Central memory CD8-positive, alpha-beta T cell (primary cell): Measurements from ENCODE around the gene PYURF.
"Not testable (repeated sequence)": the region's sequence is repeated elsewhere in the genome, so short reads cannot be mapped to it uniquely, and the experiment has no call there.

ENCODE experiments used
- ATAC-seq: fragments of 150-1000 bp; cut with Tn5 transposase; replicated peaks from 2 replicates; pipeline ENCODE4 v1.10.0; 2022; ENCODE audit warnings: mild to moderate bottlenecking, moderate FRiP score, moderate number of reproducible peaks; ENCODE audit not compliant: poor library complexity, severe bottlenecking; ENCODE audit errors: extremely low read depth
- DNase-seq, 2 donors: peaks; one replicate each; pipeline ENCODE4 v3.0.0; 2021; ENCODE audit warnings: low spot score in 2 of 2
- H3K27ac Mint-ChIP-seq: one replicate; pipeline ENCODE4 v1.8.0; 2022; ENCODE audit warnings: low read depth, mild to moderate bottlenecking, moderate library complexity, mixed read lengths
- H3K27me3 Mint-ChIP-seq: one replicate; pipeline ENCODE4 v1.8.0; 2022; ENCODE audit warnings: mixed read lengths
- H3K36me3 Mint-ChIP-seq: one replicate; pipeline ENCODE4 v1.8.0; 2022; ENCODE audit warnings: mild to moderate bottlenecking, moderate library complexity, mixed read lengths; ENCODE audit not compliant: insufficient read depth
- H3K4me1 Mint-ChIP-seq: one replicate; pipeline ENCODE4 v1.8.0; 2022; ENCODE audit warnings: mixed read lengths
- H3K4me3 Mint-ChIP-seq: one replicate; pipeline ENCODE4 v1.8.0; 2022; ENCODE audit warnings: mild to moderate bottlenecking, moderate library complexity, mixed read lengths
- H3K9me3 Mint-ChIP-seq: one replicate; pipeline ENCODE4 v1.8.0; 2022; ENCODE audit warnings: mixed read lengths

The PYURF gene, protein sequence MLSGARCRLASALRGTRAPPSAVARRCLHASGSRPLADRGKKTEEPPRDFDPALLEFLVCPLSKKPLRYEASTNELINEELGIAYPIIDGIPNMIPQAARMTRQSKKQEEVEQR

DNA sequence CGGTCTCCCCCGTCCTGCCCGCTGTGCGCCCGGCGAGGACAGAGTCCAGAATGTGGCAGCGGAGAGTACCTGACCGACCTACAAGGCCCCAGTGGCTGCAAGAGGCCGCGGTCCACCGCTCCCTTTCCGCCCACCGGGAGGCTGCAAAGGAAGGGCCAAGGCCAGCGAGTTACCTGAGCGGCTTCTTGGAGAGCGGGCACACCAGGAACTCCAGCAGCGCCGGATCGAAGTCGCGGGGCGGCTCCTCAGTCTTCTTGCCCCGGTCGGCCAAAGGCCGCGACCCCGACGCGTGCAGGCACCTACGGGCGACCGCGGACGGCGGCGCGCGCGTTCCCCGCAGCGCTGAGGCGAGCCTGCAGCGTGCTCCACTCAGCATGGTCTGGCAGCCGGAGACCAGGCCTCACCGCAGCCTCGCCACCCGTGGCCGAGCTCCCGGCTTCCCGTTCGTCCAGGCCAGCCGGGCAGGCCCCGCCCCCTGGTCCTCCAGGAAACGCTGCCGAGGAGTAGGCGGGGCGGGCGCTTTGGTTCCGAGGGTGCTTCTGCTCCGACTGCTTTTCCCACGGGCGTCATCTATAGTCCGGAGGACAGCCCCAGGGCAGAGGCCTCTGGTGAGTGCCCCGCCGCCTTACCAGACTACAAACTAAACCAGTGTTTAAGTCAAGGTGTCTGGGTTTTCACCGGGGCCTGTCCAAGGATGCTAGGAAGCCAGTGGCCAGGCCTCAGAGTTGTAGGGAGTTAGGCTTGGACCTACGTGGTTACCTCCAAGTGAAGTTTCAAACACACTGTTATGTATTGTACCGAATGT, at the start of gene PYURF:
TSS of gene PYURF (minus strand) at position 452 of the 805 bp plus-strand sequence. CDS start at position 376, 76 bp downstream.
- Mint-ChIP-seq H3K27ac (peak within 1 kb of the TSS; percentile 99), H3K36me3 (peaks cover 9% of the 10 kb centered on the region), H3K4me1 (peaks cover 24% of the 10 kb centered on the region), H3K27me3 (no peaks in the 10 kb centered on the region), H3K4me3 (peak within 1 kb of the TSS; percentile 97), H3K9me3 (no peaks in the 10 kb centered on the region)
- ATAC-seq: peak; percentile 69
- DNase-seq: peak; percentile 29 to 37

DNA sequence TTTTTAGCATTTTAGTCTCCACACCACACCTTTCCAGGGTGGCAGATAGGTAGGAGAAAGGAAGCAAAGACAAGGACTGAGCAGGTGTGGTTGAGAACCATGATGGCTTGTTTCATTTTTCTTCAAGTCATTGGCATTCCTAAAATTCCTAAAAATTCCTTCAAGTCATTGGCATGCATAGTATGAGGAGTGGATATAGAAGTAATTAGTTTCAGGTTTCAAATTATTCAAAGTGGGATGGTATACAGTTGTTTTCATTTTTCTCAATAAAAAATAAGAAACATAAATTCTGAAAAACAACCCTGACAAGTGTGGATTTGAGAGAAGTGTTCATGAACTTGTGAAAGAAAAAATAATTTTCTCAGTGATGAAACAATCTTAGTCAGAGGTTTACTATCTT, 46.4 kb upstream of the PYURF start:
- no peak for DNase-seq
- Mint-ChIP-seq H3K27ac (no peak overlapping the region), H3K4me1 (no peaks in the 10 kb centered on the region), H3K27me3 (peaks cover 39% of the 10 kb centered on the region), H3K4me3 (no peak overlapping the region), H3K9me3 (no peaks in the 10 kb centered on the region), H3K36me3 (peaks cover 2% of the 10 kb centered on the region)
- ATAC-seq: no peak

DNA sequence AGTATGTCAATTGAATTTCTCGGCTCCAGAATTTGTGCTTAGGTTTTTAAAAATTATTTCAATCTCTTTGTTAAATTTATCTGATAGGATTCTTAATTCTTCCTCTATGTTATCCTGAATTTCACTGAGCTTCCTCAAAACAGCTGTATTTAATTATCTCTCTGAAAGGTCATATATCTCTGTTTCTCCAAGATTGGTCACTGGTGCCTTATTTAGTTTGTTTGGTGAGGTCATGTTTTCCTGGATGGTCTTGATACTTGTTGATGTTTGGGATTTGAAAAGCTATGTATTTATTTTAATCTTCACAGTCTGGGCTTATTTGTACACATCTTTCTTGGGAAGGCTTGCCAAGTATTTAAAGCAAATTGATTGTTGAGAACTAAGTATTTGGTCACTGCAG, 44.0 kb upstream of the PYURF start:
- Mint-ChIP-seq H3K4me3 (no peak overlapping the region), H3K27ac (no peak overlapping the region), H3K9me3 (no peaks in the 10 kb centered on the region), H3K27me3 (peaks cover 39% of the 10 kb centered on the region), H3K36me3 (peaks cover 2% of the 10 kb centered on the region), H3K4me1 (no peaks in the 10 kb centered on the region)
- no peak for DNase-seq
- no peak for ATAC-seq

DNA sequence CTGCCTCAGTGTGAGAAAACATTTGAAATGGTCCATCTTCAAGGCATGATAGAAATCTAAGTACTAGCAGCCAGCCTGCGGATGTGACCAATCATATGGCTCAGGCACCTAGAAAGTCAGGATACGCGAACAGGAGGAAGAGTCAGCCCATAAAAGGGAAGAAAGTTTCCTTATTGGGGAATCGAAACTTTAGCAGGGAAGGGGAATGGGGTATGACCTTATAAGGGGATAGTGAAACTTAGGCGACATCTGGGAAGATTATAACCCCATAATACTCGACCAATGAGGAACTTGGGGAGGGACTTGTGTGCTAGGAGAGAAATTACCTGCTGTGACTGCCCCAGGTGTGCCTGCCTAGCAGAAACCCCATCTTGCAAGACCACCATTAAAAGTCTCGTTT, 26.2 kb upstream of the PYURF start:
- ATAC-seq (no peak), DNase-seq (no peak)
- Mint-ChIP-seq H3K9me3 (no peaks in the 10 kb centered on the region), H3K36me3 (no peaks in the 10 kb centered on the region), H3K4me3 (no peak overlapping the region), H3K27me3 (peaks cover 12% of the 10 kb centered on the region), H3K4me1 (no peaks in the 10 kb centered on the region), H3K27ac (no peak overlapping the region)

DNA sequence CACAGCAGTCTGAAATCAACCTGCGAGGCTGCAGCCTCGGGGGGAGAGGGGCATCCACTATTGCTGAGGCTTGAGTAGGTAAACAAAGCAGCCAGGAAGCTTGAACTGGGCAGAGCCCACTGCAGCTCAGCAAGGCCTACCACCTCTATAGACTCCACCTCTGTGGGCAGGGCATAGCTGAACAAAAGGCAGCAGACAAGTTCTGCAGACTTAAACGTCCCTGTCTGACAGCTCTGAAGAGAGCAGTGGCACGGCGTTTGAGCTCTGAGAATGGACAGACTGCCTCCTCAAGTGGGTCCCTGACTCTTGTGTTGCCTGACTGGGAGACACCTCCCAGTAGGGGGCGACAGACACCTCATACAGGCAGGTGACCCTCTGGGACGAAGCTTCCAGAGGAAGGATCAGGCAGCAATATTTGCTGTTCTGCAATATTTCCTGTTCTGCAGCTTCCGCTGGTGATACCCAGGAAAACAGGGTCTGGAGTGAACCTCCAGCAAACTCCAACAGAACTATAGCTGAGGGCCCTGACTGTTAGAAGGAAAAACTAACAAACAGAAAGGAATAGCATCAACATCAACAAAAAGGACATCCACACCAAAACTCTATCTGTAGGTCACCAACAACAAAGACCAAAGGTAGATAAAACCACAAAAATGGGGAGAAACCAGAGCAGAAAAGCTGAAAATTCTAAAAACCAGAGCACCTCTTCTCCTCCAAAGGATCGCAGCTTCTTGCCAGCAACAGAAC, 15.9 kb upstream of the PYURF start:
- H3K36me3 Mint-ChIP-seq: not testable (repeated sequence)

DNA sequence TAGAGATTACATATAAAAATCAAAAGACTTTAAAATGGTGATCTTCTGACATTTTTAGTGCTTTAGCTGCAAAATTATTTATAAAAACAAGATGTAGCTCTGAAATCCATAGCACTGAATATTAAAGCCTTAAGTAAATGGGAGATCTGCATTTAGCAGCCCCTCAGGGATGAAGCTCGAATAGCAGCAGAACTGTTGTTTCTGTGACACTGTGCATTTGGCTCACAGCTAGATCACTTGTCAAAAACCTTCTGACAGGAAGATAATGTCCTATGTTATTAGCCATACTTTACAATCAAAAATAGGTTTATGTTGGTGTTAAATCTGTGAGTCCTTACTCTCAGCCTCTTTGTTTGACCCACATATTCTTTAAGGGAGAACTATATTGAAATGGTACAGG, 14.1 kb upstream of the PYURF start:
- Mint-ChIP-seq H3K27me3 (peaks cover 14% of the 10 kb centered on the region), H3K9me3 (no peaks in the 10 kb centered on the region), H3K4me1 (peaks cover 6% of the 10 kb centered on the region), H3K27ac (no peak overlapping the region), H3K4me3 (no peak overlapping the region), H3K36me3 (no peaks in the 10 kb centered on the region)
- no peak for DNase-seq
- ATAC-seq: no peak

More for the DNA sequence above, 15.9 kb upstream of the PYURF start:
- not testable (repeated sequence) for H3K9me3 Mint-ChIP-seq, H3K27ac Mint-ChIP-seq, H3K4me1 Mint-ChIP-seq, H3K4me3 Mint-ChIP-seq, ATAC-seq
- peaks cover 14% of the 10 kb centered on the region for H3K27me3 Mint-ChIP-seq
- peak; percentile 47 to 56 for DNase-seq

DNA sequence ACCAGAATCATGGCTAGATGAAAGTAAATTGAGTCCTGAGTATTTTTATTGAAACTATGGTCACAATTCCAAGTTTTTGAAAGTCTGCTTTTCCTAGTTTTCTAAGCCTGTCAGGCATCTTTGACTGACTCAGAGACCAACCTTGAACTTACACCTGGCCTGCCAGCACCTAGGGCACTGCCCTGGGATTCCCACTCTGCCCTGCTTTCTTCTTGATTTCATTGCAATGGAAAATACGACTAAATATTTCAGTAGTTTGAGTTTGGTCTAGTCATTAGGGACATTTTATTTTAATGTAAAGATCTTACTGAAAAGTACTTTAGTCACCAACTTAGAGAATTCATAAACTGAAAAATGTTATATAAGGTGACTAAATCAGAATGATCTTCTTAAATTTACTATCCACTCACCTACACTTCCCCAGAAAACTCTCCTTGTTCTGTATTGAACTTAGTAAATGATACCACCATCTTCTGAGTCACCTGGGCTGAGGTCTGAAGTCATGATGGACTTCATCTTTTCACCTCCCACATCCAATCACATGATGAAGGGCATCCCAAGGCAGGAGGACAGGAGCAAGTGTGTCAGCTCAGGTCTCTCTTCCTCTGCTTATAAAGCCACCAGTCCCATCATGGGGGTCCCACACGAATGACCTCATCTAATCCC, 11.6 kb upstream of the PYURF start:
- no peak for ATAC-seq
- Mint-ChIP-seq H3K36me3 (no peaks in the 10 kb centered on the region), H3K9me3 (no peaks in the 10 kb centered on the region), H3K27ac (no peak overlapping the region), H3K4me3 (no peak overlapping the region), H3K4me1 (peaks cover 6% of the 10 kb centered on the region), H3K27me3 (peaks cover 7% of the 10 kb centered on the region)
- DNase-seq: no peak

DNA sequence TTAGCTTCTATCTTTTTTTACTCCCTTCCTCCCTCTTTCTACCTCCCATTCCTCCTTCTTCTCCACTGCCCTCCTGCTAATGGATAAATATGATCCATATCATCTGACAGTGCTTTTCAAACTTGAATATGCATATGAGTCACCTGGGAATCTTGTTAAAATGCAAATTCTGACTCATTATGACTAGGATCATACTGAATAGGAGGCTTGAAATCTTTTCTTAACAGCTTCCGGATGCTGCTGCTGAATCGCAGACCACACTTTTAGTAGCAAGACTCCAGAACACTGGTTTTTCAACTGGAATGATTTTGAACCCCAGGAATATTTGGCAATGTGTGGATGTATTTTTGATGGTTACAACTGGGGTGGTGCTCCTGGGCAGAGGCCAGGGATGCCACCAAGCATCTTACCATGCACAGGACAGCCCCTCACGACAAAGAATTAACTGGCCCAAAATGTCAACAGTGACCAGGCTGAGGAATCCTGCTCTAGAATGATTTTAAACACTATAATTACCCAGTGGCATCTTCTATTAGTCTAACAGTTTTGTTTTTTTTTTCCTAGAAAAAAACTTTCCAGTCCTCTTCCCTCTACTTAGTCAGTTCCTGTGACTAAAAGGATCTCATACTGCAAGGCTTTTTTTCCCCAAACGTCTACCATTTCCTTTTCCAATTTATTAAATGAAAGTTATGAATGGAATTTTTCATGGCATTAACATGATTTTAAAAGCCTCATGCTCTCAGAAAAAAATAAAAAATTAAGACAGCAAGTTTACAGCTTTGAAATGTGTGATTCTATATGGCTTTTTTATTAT, 10.6 kb upstream of the PYURF start:
- DNase-seq (no peak), ATAC-seq (no peak)
- Mint-ChIP-seq H3K27ac (no peak overlapping the region), H3K36me3 (no peaks in the 10 kb centered on the region), H3K9me3 (no peaks in the 10 kb centered on the region), H3K4me3 (no peak overlapping the region), H3K4me1 (peaks cover under 1% of the 10 kb centered on the region), H3K27me3 (no peaks in the 10 kb centered on the region)

DNA sequence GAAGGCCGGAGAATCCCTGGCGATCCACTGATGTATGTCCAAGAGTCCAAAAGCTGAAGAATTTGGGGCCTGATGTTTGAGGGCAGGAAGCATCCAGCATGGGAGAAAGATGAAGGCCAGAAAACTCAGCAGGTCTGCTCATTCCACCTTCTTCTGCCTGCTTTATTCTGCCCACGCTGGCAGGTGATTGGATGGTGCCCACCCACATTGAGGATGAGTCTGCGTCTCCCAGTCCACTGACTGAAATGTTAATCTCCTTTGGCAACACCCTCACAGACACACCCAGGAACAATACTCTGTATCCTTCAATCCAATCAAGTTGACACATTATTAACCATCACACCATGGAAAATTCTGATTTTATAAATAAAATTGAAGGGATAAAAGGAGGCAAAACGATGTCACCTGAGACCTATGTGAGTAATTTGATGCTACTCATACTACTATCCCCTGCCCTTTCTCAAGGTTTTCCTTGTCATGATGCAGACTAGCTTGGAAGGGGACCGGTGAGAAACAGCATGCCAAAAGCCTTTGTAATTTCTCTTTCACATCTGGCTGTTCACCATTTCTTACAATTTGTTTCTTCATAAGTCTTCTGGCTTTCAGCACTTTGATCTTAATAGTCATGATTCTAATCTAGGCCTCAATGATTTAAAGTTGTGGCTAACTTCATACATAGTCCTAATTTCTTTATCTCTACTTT, 9.7 kb upstream of the PYURF start:
- DNase-seq: no peak
- no peak for ATAC-seq
- H3K4me1 Mint-ChIP-seq: no peaks in the 10 kb centered on the region
- H3K36me3 Mint-ChIP-seq: no peaks in the 10 kb centered on the region
- no peak overlapping the region for H3K4me3 Mint-ChIP-seq
- H3K9me3 Mint-ChIP-seq: no peaks in the 10 kb centered on the region
- H3K27me3 Mint-ChIP-seq: no peaks in the 10 kb centered on the region
- H3K27ac Mint-ChIP-seq: no peak overlapping the region

DNA sequence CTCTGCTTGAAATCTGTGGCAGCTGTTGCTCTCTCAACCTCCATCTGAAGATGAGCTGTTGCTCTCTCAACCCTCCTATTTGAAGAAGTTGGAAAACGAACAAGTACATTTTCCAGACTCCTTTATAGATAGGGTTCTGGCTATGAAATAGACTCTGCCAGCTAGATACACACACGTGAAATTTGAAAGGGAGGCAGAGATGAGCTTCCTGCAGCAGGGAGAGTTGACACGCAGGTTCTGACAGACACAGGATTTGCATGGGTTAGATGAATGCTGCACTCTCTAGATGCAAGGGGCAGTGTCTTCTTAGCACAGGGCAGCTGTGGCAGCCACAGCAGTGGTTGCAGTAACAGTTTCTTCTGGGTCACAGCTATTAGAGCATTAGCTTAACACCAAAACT, 8.0 kb upstream of the PYURF start:
- ATAC-seq (no peak), DNase-seq (no peak)
- no peaks in the 10 kb centered on the region for H3K27me3 Mint-ChIP-seq
- H3K9me3 Mint-ChIP-seq: no peaks in the 10 kb centered on the region
- H3K27ac Mint-ChIP-seq: no peak overlapping the region
- H3K4me3 Mint-ChIP-seq: no peak overlapping the region
- no peaks in the 10 kb centered on the region for H3K36me3 Mint-ChIP-seq
- H3K4me1 Mint-ChIP-seq: no peaks in the 10 kb centered on the region

DNA sequence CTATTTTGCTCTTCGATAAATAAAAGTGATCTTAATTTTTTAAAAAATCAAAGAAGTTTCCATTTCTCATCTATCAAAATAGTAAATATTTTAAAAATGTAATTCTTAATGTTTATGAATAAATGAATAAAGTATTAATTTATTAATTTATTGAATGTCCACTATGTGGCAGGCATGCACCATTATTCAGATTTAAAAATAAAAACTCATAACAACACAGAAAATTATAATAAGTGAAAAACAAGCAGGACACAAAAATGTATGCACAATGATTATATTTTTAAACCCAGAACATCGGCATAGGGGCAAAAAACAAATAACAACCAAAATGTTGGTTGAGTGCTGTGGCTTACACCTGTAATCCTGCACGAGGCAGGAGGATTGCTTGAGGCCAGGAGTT, 5.3 kb upstream of the PYURF start:
- Mint-ChIP-seq H3K9me3 (no peaks in the 10 kb centered on the region), H3K4me1 (no peaks in the 10 kb centered on the region), H3K4me3 (no peak overlapping the region), H3K27ac (no peak overlapping the region), H3K36me3 (peaks cover 2% of the 10 kb centered on the region), H3K27me3 (no peaks in the 10 kb centered on the region)
- no peak for DNase-seq
- ATAC-seq: no peak
